GM23248 (cell line): ENCODE results near the gene C17orf58.

ENCODE experiments used
- EZH2 ChIP-seq: fragments of 200-600 bp; sonication (generic); IDR thresholded peaks from 2 replicates; pipeline ENCODE4 v1.6.1; 2018; ENCODE audit warnings: antibody characterized with exemption, mild to moderate bottlenecking; ENCODE audit not compliant: insufficient read depth, poor library complexity, severe bottlenecking
- EZH2phosphoT487 ChIP-seq: fragments of 200-600 bp; sonication (generic); IDR thresholded peaks from 2 replicates; pipeline ENCODE4 v1.6.1; 2018; ENCODE audit warnings: antibody characterized with exemption, moderate library complexity, mild to moderate bottlenecking, low read depth; ENCODE audit not compliant: insufficient read depth

DNA sequence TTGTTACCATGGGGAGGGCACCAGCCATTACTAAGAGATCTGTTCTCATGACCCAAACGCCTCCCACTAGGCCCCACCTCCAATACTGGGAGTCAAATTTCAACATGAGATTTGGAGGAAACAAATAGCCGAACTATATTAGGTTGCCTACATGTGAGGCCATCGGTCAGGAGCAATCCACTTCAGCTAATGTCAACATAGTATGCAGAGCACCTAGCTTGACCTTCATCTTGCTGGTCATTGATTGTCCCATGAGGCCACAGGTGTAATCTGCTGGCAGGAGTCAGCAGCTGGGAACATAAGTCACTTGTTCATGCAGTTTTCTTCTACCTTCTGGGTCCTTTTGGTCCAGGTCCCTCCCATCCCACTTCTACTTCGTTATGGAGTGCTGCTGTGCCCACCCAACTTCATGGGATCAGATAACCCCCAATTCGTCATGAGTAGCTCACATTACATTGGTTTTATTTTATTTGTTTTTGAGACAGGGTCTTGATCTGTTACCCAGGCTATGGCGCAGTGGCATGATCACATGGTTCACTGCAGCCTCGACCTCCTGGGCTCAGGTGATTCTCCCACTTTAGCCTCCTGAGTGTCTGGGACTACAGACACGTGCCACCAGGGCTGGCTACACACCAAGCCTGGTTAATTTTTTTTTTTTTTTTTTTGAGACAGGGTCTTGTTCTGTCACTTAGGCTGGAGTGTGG, 33.4 kb upstream of the C17orf58 start:
- TF ChIP-seq EZH2, result no peak
- TF ChIP-seq EZH2phosphoT487, result no peak
